SK-N-SH (cell line): Measurements from ENCODE around the gene SMARCC2. TPM values are rescaled to one million over a fixed set of nuclear protein-coding genes. Genes with fewer than 3 reads are reported as not detected.

Experiments used
- CTCF ChIA-PET: fragments of 300-600, 350-600 bp; formaldehyde crosslinking; extraction: SDS; loops from one replicate; lab custom pipeline; 2021; lab: Yijun Ruan, JAX
- POLR2A ChIA-PET: fragments of 350-600 bp; sonication (Branson Sonifier 250); formaldehyde crosslinking; extraction: SDS; loops from one replicate; lab custom pipeline; 2020; ENCODE audit warnings: antibody characterized with exemption, inconsistent platforms; lab: Yijun Ruan, JAX
- DNase-seq: peaks from one replicate; pipeline ENCODE4 v3.0.0; 2012
- H2AFZ ChIP-seq: fragments of 200-600 bp; sonication (generic); 2 replicates; pipeline ENCODE4 v1.8.1; 2016; ENCODE audit warnings: antibody characterized with exemption, mild to moderate bottlenecking, low read depth
- H3F3A ChIP-seq: fragments of 200-600 bp; sonication (generic); replicated peaks from 2 replicates; pipeline ENCODE3; 2016; ENCODE audit warnings: antibody characterized with exemption, mild to moderate bottlenecking; ENCODE audit not compliant: insufficient read depth
- H3K27ac ChIP-seq, 2 experiments: fragments of 200-500 bp in 1 of 2; fragments of 200-600 bp in 1 of 2; sonication (Bioruptor generic) in 1 of 2; sonication (generic), shearing (Covaris generic) in 1 of 2; 2 replicates each; pipeline versions ENCODE4 v1.5.1 to v1.6.1; 2014 to 2016; ENCODE audit warnings: low read depth in 2 of 2, inconsistent platforms in 1 of 2, low read length in 1 of 2, mild to moderate bottlenecking in 1 of 2, mixed read lengths in 1 of 2
- H3K27me3 ChIP-seq: fragments of 200-600 bp; sonication (generic), shearing (Covaris generic); 2 replicates; pipeline ENCODE4 v1.6.1; 2016; ENCODE audit warnings: mixed run types; ENCODE audit not compliant: insufficient read depth
- H3K36me3 ChIP-seq, 2 experiments: fragments of 200-500 bp in 1 of 2; fragments of 200-600 bp in 1 of 2; sonication (Bioruptor generic) in 1 of 2; sonication (generic) in 1 of 2; replicated peaks in 1 of 2; 2 replicates each; pipeline versions ENCODE3 to v1.5.1; 2014 to 2016; ENCODE audit warnings: low read length in 1 of 2, mild to moderate bottlenecking in 1 of 2; ENCODE audit not compliant: insufficient read depth in 2 of 2, control insufficient read depth in 1 of 2
- H3K4me1 ChIP-seq, 2 experiments: fragments of 200-500 bp in 1 of 2; fragments of 200-600 bp in 1 of 2; sonication (Bioruptor generic) in 1 of 2; sonication (generic), shearing (Covaris generic) in 1 of 2; 2 replicates each; pipeline versions ENCODE4 v1.5.1 to v1.6.1; 2014 to 2016; ENCODE audit warnings: low read depth in 1 of 2, low read length in 1 of 2, mixed run types in 1 of 2; ENCODE audit not compliant: insufficient read depth in 2 of 2, control insufficient read depth in 1 of 2
- H3K4me2 ChIP-seq: fragments of 200-600 bp; sonication (generic), shearing (Covaris generic); 2 replicates; pipeline ENCODE4 v1.6.1; 2017; ENCODE audit warnings: mixed run types
- H3K4me3 ChIP-seq, 2 experiments: fragments of 200-500 bp in 1 of 2; fragments of 200-600 bp in 1 of 2; sonication (Bioruptor generic) in 1 of 2; sonication (generic), shearing (Covaris generic) in 1 of 2; 2 replicates each; pipeline versions ENCODE4 v1.5.1 to v1.8.1; 2014 to 2016; ENCODE audit warnings: low read depth in 2 of 2, inconsistent platforms in 1 of 2, low read length in 1 of 2, mild to moderate bottlenecking in 1 of 2, mixed read lengths in 1 of 2, moderate library complexity in 1 of 2
- H3K79me2 ChIP-seq: fragments of 200-600 bp; sonication (generic); 2 replicates; pipeline ENCODE4 v1.8.1; 2017; ENCODE audit warnings: mild to moderate bottlenecking; ENCODE audit not compliant: insufficient read depth
- H3K9ac ChIP-seq: fragments of 200-600 bp; sonication (generic); 2 replicates; pipeline ENCODE4 v1.6.1; 2017; ENCODE audit warnings: mixed run types
- H3K9me2 ChIP-seq: fragments of 200-600 bp; sonication (generic); 2 replicates; pipeline ENCODE4 v1.6.1; 2017; ENCODE audit warnings: mixed run types
- H3K9me3 ChIP-seq: fragments of 200-600 bp; sonication (generic); 2 replicates; pipeline ENCODE4 v1.6.1; 2017; ENCODE audit warnings: mixed run types, mild to moderate bottlenecking, moderate library complexity
- H4K20me1 ChIP-seq: fragments of 200-600 bp; sonication (generic); 2 replicates; pipeline ENCODE4 v1.6.1; 2017; ENCODE audit warnings: mild to moderate bottlenecking, mixed run types; ENCODE audit not compliant: insufficient read depth
- CHD2 ChIP-seq: fragments of 150-350 bp; IDR thresholded peaks from 2 replicates; pipeline ENCODE4 v1.6.1; 2018; ENCODE audit warnings: low read length; ENCODE audit not compliant: partially characterized antibody
- ELF1 ChIP-seq: IDR thresholded peaks from 2 replicates; pipeline ENCODE4 v1.4.0; 2012
- GABPA ChIP-seq: IDR thresholded peaks from 2 replicates; pipeline ENCODE4 v1.4.0; 2012; ENCODE audit warnings: low read depth, mild to moderate bottlenecking
- IRF3 ChIP-seq: fragments of 150-350 bp; IDR thresholded peaks from 2 replicates; pipeline ENCODE4 v1.6.1; 2016; ENCODE audit warnings: mild to moderate bottlenecking, low read depth, low read length
- NRF1 ChIP-seq: IDR thresholded peaks from 2 replicates; pipeline ENCODE4 v1.6.1; 2012; ENCODE audit warnings: low read depth, mild to moderate bottlenecking, low read length
- RAD21 ChIP-seq: IDR thresholded peaks from 2 replicates; pipeline ENCODE4 v1.6.1; 2012; ENCODE audit warnings: mild to moderate bottlenecking, low read length
- USF2 ChIP-seq: fragments of 150-350 bp; IDR thresholded peaks from 2 replicates; pipeline ENCODE4 v1.6.1; 2017; ENCODE audit warnings: antibody characterized with exemption, low read length, low read depth, borderline replicate concordance
- WGBS: methylation state at CpG from one replicate; pipeline ENCODE4 v1.1.6; 2017; ENCODE audit warnings: low lambda C conversion rate; 5-methylcytosine and 5-hydroxymethylcytosine counted together
- polyA plus RNA-seq, 3 experiments: library from polyadenylated mRNA; depleted of rRNA; stranded (reverse); fragments of >200 nt; gene quantifications; 2 replicates each; pipeline ENCODE4 v1.2.3, GENCODE V29; 2012
- TF ChIP-seq, protein P1 (sequence below): IDR thresholded peaks from 2 replicates; pipeline ENCODE4 v1.4.0; 2012; ENCODE audit warnings: low read depth, borderline replicate concordance
- TF ChIP-seq, protein P2 (sequence below): IDR thresholded peaks from 2 replicates; pipeline ENCODE4; 2012
- TF ChIP-seq, protein P3 (sequence below): IDR thresholded peaks from 2 replicates; pipeline ENCODE4 v1.4.0; 2012; ENCODE audit warnings: low read depth, borderline replicate concordance
- TF ChIP-seq, protein P4 (sequence below): fragments of 200-600 bp; sonication (generic); IDR thresholded peaks from 2 replicates; pipeline ENCODE4 v1.6.1; 2017; ENCODE audit warnings: antibody characterized with exemption, mild to moderate bottlenecking, moderate library complexity

The SMARCC2 gene
- polyA plus RNA-seq, 1 of the 3 experiments (the other 2 are of a cell fraction) = 64.3 TPM

GRCh38 chr12:56154818-56155217 is 34.5 kb downstream of the SMARCC2 start (continued):
- no peak for TF ChIP-seq USF2

DNA sequence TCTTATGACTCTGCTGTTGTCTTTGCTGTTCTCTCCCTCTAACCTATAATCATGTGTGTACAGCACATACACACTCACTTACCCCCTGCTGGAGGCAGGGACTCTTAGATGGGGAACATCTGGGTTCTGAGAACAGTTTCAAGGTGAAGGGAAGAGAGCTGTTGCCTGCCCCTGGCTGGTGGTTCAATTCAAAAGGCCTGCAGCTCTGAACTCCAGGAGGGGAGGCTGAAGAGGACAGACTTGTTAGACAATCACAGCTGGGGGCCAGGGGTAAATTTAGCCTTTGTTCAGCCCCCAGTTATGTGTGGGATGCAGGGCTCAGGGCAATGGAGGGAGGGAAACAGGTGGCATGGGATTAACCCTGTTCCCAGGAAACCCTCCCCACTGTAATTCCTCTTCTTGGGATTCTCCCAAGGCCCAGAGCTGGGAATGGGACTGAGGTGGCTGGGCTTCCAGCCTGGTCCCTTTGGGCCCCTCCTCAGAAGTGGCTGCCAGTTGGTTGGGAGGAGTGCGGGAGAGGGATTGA is 35.0 kb downstream of the SMARCC2 start:
- Histone ChIP-seq H3K9me3 (no peaks in the 10 kb centered on the region), H3K36me3 (peaks cover 6 to 11% of the 10 kb centered on the region in 2 experiments), H3K4me2 (peak overlapping the region; percentile 95; the same call in 1 of the 2 replicates), H3K27me3 (no peaks in the 10 kb centered on the region), H4K20me1 (peaks cover 1% of the 10 kb centered on the region), H3K9me2 (no peaks in the 10 kb centered on the region), H2AFZ (no peak overlapping the region), H3K4me1 (peaks cover 23 to 25% of the 10 kb centered on the region in 2 experiments; a peak in 3 of 4 replicates), H3K79me2 (peaks cover 47% of the 10 kb centered on the region), H3K4me3 (no peak overlapping the region), H3K9ac (no peak overlapping the region), H3K27ac (peak overlapping the region in 1 of 2 experiments; percentile 17; a peak in 1 of 4 replicates), H3F3A (peaks cover 27% of the 10 kb centered on the region)
- TF ChIP-seq IRF3 (no peak), RAD21 (no peak)
- TF ChIP-seq, protein P1, sequence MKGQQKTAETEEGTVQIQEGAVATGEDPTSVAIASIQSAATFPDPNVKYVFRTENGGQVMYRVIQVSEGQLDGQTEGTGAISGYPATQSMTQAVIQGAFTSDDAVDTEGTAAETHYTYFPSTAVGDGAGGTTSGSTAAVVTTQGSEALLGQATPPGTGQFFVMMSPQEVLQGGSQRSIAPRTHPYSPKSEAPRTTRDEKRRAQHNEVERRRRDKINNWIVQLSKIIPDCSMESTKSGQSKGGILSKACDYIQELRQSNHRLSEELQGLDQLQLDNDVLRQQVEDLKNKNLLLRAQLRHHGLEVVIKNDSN = no peak
- ChIA-PET POLR2A (no interaction called here), CTCF (interaction anchor here (1.4 to 2.4 kb wide), 3 partner anchors 25 to 35 kb away, joined by 6 to 14 read pairs (median 11); partner anchors contain the start of gene SMARCC2)
- no peak for DNase-seq
- 100% methylated on average over 1 of the region's 1 CpG for WGBS

DNA sequence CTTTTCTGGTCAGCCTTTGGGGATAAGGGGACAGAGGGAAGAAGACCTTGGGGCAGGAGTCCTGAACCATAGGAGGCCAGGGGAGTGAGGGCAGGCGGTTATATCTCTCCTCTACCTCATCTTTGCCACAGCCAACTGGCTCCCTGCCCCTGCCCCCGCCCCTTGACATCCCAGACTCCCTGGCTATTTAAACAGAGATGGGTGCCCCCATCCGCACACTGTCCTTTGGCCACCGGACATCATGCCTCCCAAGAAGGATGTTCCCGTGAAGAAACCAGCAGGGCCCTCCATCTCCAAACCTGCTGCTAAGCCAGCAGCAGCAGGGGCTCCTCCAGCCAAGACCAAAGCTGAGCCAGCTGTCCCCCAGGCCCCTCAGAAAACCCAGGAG is 35.6 kb downstream of the SMARCC2 start:
- Histone ChIP-seq H3K4me3 (peak overlapping the region; percentile 62 to 87; a peak in 3 of 4 replicates), H3K9me3 (no peaks in the 10 kb centered on the region), H2AFZ (no peak overlapping the region), H3K9ac (peak overlapping the region; percentile 82; the same call in 1 of the 2 replicates), H3K27ac (no peak overlapping the region), H3K4me2 (peak overlapping the region; percentile 95), H3F3A (peaks cover 25% of the 10 kb centered on the region), H3K4me1 (peaks cover 23 to 25% of the 10 kb centered on the region in 2 experiments; a peak in 3 of 4 replicates), H3K9me2 (no peaks in the 10 kb centered on the region), H3K79me2 (peaks cover 41% of the 10 kb centered on the region), H3K27me3 (no peaks in the 10 kb centered on the region), H4K20me1 (no peaks in the 10 kb centered on the region), H3K36me3 (peaks cover 6 to 9% of the 10 kb centered on the region in 2 experiments)
- CTCF ChIA-PET = interaction anchor here (1.4 to 2.4 kb wide), 2 partner anchors 25 to 36 kb away, joined by 6 to 14 read pairs; partner anchors contain the start of gene SMARCC2
- TF ChIP-seq GABPA = no peak
- no peak for TF ChIP-seq CHD2
- no peak for TF ChIP-seq IRF3
- TF ChIP-seq, protein P2, sequence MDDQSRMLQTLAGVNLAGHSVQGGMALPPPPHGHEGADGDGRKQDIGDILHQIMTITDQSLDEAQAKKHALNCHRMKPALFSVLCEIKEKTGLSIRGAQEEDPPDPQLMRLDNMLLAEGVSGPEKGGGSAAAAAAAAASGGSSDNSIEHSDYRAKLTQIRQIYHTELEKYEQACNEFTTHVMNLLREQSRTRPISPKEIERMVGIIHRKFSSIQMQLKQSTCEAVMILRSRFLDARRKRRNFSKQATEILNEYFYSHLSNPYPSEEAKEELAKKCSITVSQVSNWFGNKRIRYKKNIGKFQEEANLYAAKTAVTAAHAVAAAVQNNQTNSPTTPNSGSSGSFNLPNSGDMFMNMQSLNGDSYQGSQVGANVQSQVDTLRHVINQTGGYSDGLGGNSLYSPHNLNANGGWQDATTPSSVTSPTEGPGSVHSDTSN = no peak
- no peak for TF ChIP-seq ELF1
- TF ChIP-seq, protein P3, sequence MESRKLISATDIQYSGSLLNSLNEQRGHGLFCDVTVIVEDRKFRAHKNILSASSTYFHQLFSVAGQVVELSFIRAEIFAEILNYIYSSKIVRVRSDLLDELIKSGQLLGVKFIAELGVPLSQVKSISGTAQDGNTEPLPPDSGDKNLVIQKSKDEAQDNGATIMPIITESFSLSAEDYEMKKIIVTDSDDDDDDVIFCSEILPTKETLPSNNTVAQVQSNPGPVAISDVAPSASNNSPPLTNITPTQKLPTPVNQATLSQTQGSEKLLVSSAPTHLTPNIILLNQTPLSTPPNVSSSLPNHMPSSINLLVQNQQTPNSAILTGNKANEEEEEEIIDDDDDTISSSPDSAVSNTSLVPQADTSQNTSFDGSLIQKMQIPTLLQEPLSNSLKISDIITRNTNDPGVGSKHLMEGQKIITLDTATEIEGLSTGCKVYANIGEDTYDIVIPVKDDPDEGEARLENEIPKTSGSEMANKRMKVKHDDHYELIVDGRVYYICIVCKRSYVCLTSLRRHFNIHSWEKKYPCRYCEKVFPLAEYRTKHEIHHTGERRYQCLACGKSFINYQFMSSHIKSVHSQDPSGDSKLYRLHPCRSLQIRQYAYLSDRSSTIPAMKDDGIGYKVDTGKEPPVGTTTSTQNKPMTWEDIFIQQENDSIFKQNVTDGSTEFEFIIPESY = no peak
- TF ChIP-seq, protein P4, sequence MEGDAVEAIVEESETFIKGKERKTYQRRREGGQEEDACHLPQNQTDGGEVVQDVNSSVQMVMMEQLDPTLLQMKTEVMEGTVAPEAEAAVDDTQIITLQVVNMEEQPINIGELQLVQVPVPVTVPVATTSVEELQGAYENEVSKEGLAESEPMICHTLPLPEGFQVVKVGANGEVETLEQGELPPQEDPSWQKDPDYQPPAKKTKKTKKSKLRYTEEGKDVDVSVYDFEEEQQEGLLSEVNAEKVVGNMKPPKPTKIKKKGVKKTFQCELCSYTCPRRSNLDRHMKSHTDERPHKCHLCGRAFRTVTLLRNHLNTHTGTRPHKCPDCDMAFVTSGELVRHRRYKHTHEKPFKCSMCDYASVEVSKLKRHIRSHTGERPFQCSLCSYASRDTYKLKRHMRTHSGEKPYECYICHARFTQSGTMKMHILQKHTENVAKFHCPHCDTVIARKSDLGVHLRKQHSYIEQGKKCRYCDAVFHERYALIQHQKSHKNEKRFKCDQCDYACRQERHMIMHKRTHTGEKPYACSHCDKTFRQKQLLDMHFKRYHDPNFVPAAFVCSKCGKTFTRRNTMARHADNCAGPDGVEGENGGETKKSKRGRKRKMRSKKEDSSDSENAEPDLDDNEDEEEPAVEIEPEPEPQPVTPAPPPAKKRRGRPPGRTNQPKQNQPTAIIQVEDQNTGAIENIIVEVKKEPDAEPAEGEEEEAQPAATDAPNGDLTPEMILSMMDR = no peak
- no peak for TF ChIP-seq NRF1
- DNase-seq = no peak
- POLR2A ChIA-PET = no interaction called here
- WGBS = 80% methylated on average over 5 of the region's 5 CpGs
